Ascending aorta (tissue), 2 donors: ENCODE results near the gene TSC1. TPM values are rescaled to one million over a fixed set of nuclear protein-coding genes. Genes with fewer than 3 reads are reported as not detected.

Experiments
- DNase-seq, 2 donors: peaks; one replicate each; pipeline ENCODE4 v3.0.0-alpha.2; 2019; ENCODE audit warnings: low spot score in 2 of 2
- H3K27ac ChIP-seq, 2 donors: fragments of 200-600 bp; sonication (generic); one replicate each; pipeline ENCODE4 v1.5.1; 2016 to 2017; ENCODE audit warnings: mild to moderate bottlenecking in 1 of 2
- H3K27me3 ChIP-seq: fragments of 200-600 bp; sonication (generic); one replicate; pipeline ENCODE4 v1.5.1; 2017
- H3K36me3 ChIP-seq, 2 donors: fragments of 200-600 bp; sonication (generic); one replicate each; pipeline ENCODE4 v1.5.1; 2016
- H3K4me1 ChIP-seq, 2 donors: fragments of 200-600 bp; sonication (generic); one replicate each; pipeline ENCODE4 v1.5.1; 2016 to 2017; ENCODE audit warnings: mild to moderate bottlenecking in 1 of 2
- H3K4me3 ChIP-seq, 2 donors: fragments of 200-600 bp; sonication (generic); one replicate each; pipeline ENCODE4 v1.5.1; 2016 to 2017; ENCODE audit warnings: mild to moderate bottlenecking in 1 of 2
- H3K9me3 ChIP-seq, 2 donors: fragments of 200-600 bp; sonication (generic); one replicate each; pipeline ENCODE4 v1.5.1; 2016
- CTCF ChIP-seq, 3 experiments: fragments of 200-600 bp in 2 of 3; fragments of 450-650 bp in 1 of 3; sonication (generic) in 2 of 3; IDR thresholded peaks; one replicate each; pipeline ENCODE4 v1.5.1; 2016 to 2019; ENCODE audit warnings: antibody characterized with exemption in 3 of 3, mild to moderate bottlenecking in 1 of 3, moderate library complexity in 1 of 3
- intact Hi-C: fragments of 100-400 bp; cut with DNase I; formaldehyde crosslinking; loops from one replicate; pipeline ENCODE4 v1.15.1; 2023
- total RNA-seq: library from RNA; depleted of rRNA; stranded (reverse); fragments of >200 nt; gene quantifications from one replicate; pipeline ENCODE4 v1.1.0, GENCODE V29; 2016

The TSC1 gene
- total RNA-seq, 1 donor from 2014 or later: 39.8 TPM

GRCh38 chr9:132894862-132895835, 49.3 kb downstream of the TSC1 start:
- H3K4me1 ChIP-seq: no peaks in the 10 kb centered on the region
- intact Hi-C loops: no loop called here
- H3K27me3 ChIP-seq: no peaks in the 10 kb centered on the region
- H3K9me3 ChIP-seq: no peaks in the 10 kb centered on the region
- DNase-seq: no peak
- no peak for TF ChIP-seq CTCF (IDR thresholded peaks at IDR 0.05)
- no peak overlapping the region for H3K27ac ChIP-seq
- H3K36me3 ChIP-seq: peaks cover 54 to 67% of the 10 kb centered on the region in 2 donors
- no peak overlapping the region for H3K4me3 ChIP-seq

GRCh38 chr9:132894346-132894745, 50.1 kb downstream of the TSC1 start:
- peaks cover 47 to 59% of the 10 kb centered on the region in 2 donors for H3K36me3 ChIP-seq
- no peak for DNase-seq
- no peaks in the 10 kb centered on the region for H3K9me3 ChIP-seq
- no peaks in the 10 kb centered on the region for H3K27me3 ChIP-seq
- no peaks in the 10 kb centered on the region for H3K4me1 ChIP-seq
- H3K27ac ChIP-seq: no peak overlapping the region
- H3K4me3 ChIP-seq: no peak overlapping the region
- intact Hi-C loops: no loop called here
- TF ChIP-seq CTCF (IDR thresholded peaks at IDR 0.05): no peak

GRCh38 chr9:132892400-132892799, 52.0 kb downstream of the TSC1 start:
- TF ChIP-seq CTCF (IDR thresholded peaks at IDR 0.05): no peak
- no peaks in the 10 kb centered on the region for H3K27me3 ChIP-seq
- H3K36me3 ChIP-seq: peaks cover 29 to 43% of the 10 kb centered on the region in 2 donors
- H3K9me3 ChIP-seq: no peaks in the 10 kb centered on the region
- peak in 1 of 2 donors; percentile 11 for DNase-seq
- intact Hi-C loops: loop anchor here (2.0 kb wide), 1 partner anchor 60 kb away; no protein-coding TSS in a partner anchor
- H3K4me1 ChIP-seq: no peaks in the 10 kb centered on the region
- H3K27ac ChIP-seq: no peak overlapping the region
- H3K4me3 ChIP-seq: no peak overlapping the region

GRCh38 chr9:132888151-132888550, 56.3 kb downstream of the TSC1 start:
- Histone ChIP-seq H3K27ac (no peak overlapping the region), H3K4me3 (no peak overlapping the region), H3K27me3 (no peaks in the 10 kb centered on the region), H3K36me3 (peaks cover 2 to 14% of the 10 kb centered on the region in 2 donors), H3K9me3 (no peaks in the 10 kb centered on the region), H3K4me1 (no peaks in the 10 kb centered on the region)
- intact Hi-C loops: no loop called here
- no peak for DNase-seq
- no peak for TF ChIP-seq CTCF (IDR thresholded peaks at IDR 0.05)

- Histone ChIP-seq H3K4me1 (no peaks in the 10 kb centered on the region), H3K27ac (no peak overlapping the region), H3K27me3 (no peaks in the 10 kb centered on the region), H3K36me3 (peaks cover 0 to 14% of the 10 kb centered on the region in 2 donors), H3K9me3 (no peaks in the 10 kb centered on the region), H3K4me3 (no peak overlapping the region)
- intact Hi-C loops: no loop called here
- DNase-seq: no peak
- no peak for TF ChIP-seq CTCF (IDR thresholded peaks at IDR 0.05)
Observed at GRCh38 chr9:132887181-132888120, 57.0 kb downstream of the TSC1 start.
